Erythroblast (primary cell): ENCODE results near the gene CCM2.

Experiments used
- GATA1 ChIP-seq: IDR thresholded peaks from 2 replicates; pipeline ENCODE4 v1.6.1; 2011; ENCODE audit warnings: low read depth, mild to moderate bottlenecking, control low read depth, low read length, moderate library complexity
- POLR2A ChIP-seq: IDR thresholded peaks from 2 replicates; pipeline ENCODE4 v1.6.1; 2011; ENCODE audit warnings: mild to moderate bottlenecking, low read length

GRCh38 chr7:44965937-44966730 lies 33.9 kb upstream of the CCM2 start:
- TF ChIP-seq POLR2A (no peak), GATA1 (no peak)
